ENCODE results near the gene TCAP. TPM values are rescaled to one million over a fixed set of nuclear protein-coding genes. Genes with fewer than 3 reads are reported as not detected.
A peak's percentile ranks its signal among the peaks of the same experiment; 100 is the strongest.

TCAP gene
- total RNA-seq, 1 experiment from 2014 or later, result 2.1 TPM

DNA sequence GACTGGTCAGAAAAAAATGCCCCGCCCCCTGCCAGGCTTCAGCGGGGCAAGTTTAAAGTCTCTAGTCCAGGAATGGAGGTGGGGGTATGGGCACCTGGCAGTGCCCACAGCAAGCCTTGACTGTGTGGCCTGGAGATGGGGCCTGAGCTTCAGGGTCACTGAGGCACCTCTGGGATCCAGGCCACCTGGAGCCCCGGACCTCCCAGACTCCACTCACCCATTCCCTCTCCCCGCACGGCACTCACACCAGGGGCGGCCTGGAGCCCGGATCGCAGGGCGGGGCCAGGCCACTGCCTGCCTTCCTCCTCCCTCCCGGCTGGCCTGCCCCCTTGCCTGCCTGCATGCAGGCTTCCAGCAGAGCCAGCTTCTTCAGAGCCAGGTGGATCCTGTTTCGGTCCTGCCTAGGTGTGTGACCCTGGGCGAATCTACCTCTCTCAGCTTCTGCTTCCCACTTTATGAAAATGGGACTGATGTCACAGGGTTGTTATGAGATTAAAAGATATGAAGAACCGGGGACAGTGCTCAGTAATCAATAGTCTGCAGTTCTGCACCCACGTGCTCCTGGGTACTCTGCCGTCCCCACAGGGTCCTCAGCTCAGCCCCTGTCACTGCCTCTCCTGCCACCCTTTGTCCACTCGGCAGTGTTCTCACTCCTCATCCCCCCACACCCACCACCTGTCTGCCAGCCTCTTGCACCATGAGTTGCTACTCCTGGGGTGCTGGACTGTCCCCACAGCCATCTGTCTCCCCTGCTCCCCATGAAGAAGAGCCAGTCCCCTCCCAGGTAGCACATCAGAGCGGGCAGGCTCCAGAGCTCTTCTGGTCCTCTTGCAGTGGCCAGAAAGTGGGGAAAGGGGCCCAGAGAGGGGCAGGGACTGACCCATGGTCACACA lies 1.2 kb upstream of the TCAP start:
- H2BK12ac ChIP-seq (ENCODE audit: insufficient read length, low read depth, low read length), result no peak overlapping the region
- H3K4me3 Mint-ChIP-seq, result peak overlapping the region; percentile 19 to 69; a peak in 3 of 5 replicates
- no peak overlapping the region for H4K8ac ChIP-seq (replicated peaks; ENCODE audit: insufficient read length, low read depth, low read length)
- no peak overlapping the region for H2BK20ac ChIP-seq (ENCODE audit: low read depth, low read length, poor library complexity, severe bottlenecking)
- H2BK5ac ChIP-seq (ENCODE audit: insufficient read length, low read length), result no peak overlapping the region
- peaks cover 3% of the 10 kb centered on the region; the same call in 1 of the 2 replicates for H3K27me3 ChIP-seq (ENCODE audit: insufficient read depth, low read length)
- H4K20me1 ChIP-seq (ENCODE audit: control insufficient read depth, insufficient read depth, insufficient read length), result no peaks in the 10 kb centered on the region
- H4K91ac ChIP-seq (ENCODE audit: insufficient read length, low read depth, low read length), result no peak overlapping the region
- H2BK120ac ChIP-seq (ENCODE audit: low read depth, low read length, poor library complexity, severe bottlenecking), result no peak overlapping the region
- H3T11ph ChIP-seq (ENCODE audit: low read length), result no peak overlapping the region
- peaks cover 33 to 49% of the 10 kb centered on the region in 2 experiments for H3K4me1 Mint-ChIP-seq
- no peak overlapping the region for H2AFZ ChIP-seq (ENCODE audit: low read length)
- no peaks in the 10 kb centered on the region for H3K79me1 ChIP-seq (ENCODE audit: insufficient read depth, low read depth, low read length, poor library complexity, severe bottlenecking)
- peak overlapping the region; percentile 10 for H3K4me2 ChIP-seq (ENCODE audit: insufficient read depth, insufficient read length, low read length)
- peaks cover 4 to 20% (median 11%) of the 10 kb centered on the region in 3 experiments; a peak in 6 of 7 replicates for H3K36me3 Mint-ChIP-seq (ENCODE audit: insufficient read depth in 1 of 3, low read depth in 3 of 3)
- peaks cover 6% of the 10 kb centered on the region for H3K23me2 ChIP-seq (ENCODE audit: insufficient read length, low read depth, low read length, poor library complexity, severe bottlenecking)
- TF ChIP-seq, protein P1, sequence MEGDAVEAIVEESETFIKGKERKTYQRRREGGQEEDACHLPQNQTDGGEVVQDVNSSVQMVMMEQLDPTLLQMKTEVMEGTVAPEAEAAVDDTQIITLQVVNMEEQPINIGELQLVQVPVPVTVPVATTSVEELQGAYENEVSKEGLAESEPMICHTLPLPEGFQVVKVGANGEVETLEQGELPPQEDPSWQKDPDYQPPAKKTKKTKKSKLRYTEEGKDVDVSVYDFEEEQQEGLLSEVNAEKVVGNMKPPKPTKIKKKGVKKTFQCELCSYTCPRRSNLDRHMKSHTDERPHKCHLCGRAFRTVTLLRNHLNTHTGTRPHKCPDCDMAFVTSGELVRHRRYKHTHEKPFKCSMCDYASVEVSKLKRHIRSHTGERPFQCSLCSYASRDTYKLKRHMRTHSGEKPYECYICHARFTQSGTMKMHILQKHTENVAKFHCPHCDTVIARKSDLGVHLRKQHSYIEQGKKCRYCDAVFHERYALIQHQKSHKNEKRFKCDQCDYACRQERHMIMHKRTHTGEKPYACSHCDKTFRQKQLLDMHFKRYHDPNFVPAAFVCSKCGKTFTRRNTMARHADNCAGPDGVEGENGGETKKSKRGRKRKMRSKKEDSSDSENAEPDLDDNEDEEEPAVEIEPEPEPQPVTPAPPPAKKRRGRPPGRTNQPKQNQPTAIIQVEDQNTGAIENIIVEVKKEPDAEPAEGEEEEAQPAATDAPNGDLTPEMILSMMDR (conservative IDR thresholded peaks at IDR 0.05), result no peak
- no peak overlapping the region for H4K5ac ChIP-seq (ENCODE audit: insufficient read length, low read depth, low read length)
- no peaks in the 10 kb centered on the region for H3K9me3 ChIP-seq (ENCODE audit: control insufficient read depth, low read depth, low read length)
- peak; percentile 92 for DNase-seq
- H3K27ac ChIP-seq (ENCODE audit: insufficient read length, low read depth, low read length), result no peak overlapping the region
- H3K56ac ChIP-seq (ENCODE audit: insufficient read length, low read depth, low read length), result no peak overlapping the region
- H3K4me1 ChIP-seq (ENCODE audit: insufficient read depth, low read length), result peaks cover 6% of the 10 kb centered on the region; the same call in 1 of the 2 replicates
- H3K18ac ChIP-seq (ENCODE audit: insufficient read length, low read depth, low read length), result no peak overlapping the region
- peaks cover 44% of the 10 kb centered on the region for H3K27me3 Mint-ChIP-seq (ENCODE audit: low read depth)
- no peak overlapping the region for H3K9ac ChIP-seq (ENCODE audit: extremely low read depth, insufficient read length, low read length)
- no CpG with 5 or more reads among the region's 17 CpGs for WGBS (ENCODE audit: extremely low coverage, insufficient read length, low lambda C conversion rate)
- H3K4ac ChIP-seq (ENCODE audit: low read depth, low read length), result no peak overlapping the region
- H3K14ac ChIP-seq (ENCODE audit: insufficient read depth, low read length), result no peak overlapping the region
- H2AK5ac ChIP-seq (ENCODE audit: insufficient read length, low read length), result no peak overlapping the region
- H3K9me3 Mint-ChIP-seq, result no peaks in the 10 kb centered on the region; a peak in 1 of 5 replicates
- no peaks in the 10 kb centered on the region for H3K79me2 ChIP-seq (ENCODE audit: insufficient read depth, low read length)
- H2BK15ac ChIP-seq (ENCODE audit: low read depth, low read length), result no peak overlapping the region
- no peak overlapping the region for H3K23ac ChIP-seq (ENCODE audit: insufficient read length, low read depth, low read length)
- H3K27ac Mint-ChIP-seq, result peak overlapping the region in 1 of 3 experiments; percentile 69; a peak in 1 of 7 replicates
